ENCODE data around the gene SMPD1.

The SMPD1 gene

GRCh38 chr11:6389905-6390717 lies at the start of gene SMPD1:
Gene SMPD1, plus strand, starts transcription at chr11:6390474. Its CDS starts 125 bp downstream, at chr11:6390599.
- peak; percentile 42 for FAIRE-seq

- no peak for FAIRE-seq
These were observed 44.9 kb upstream of the SMPD1 start for GRCh38 chr11:6345366-6345765.

GRCh38 chr11:6350043-6350442 lies 40.2 kb upstream of the SMPD1 start:
- no peak for FAIRE-seq

GRCh38 chr11:6350486-6350885 lies 39.8 kb upstream of the SMPD1 start:
- FAIRE-seq, result no peak

- no peak for FAIRE-seq
These were observed 38.4 kb upstream of the SMPD1 start for GRCh38 chr11:6351782-6352382.

- FAIRE-seq, result no peak
These were observed 36.8 kb upstream of the SMPD1 start for GRCh38 chr11:6353367-6353987.

- FAIRE-seq, result no peak
These were observed 35.4 kb upstream of the SMPD1 start for GRCh38 chr11:6354651-6355485.

- FAIRE-seq, result no peak
These were observed 33.7 kb upstream of the SMPD1 start for GRCh38 chr11:6356503-6357055.

- no peak for FAIRE-seq
These were observed 33.1 kb upstream of the SMPD1 start for GRCh38 chr11:6357222-6357621.

- FAIRE-seq, result no peak
These were observed 30.1 kb upstream of the SMPD1 start for GRCh38 chr11:6360183-6360582.

GRCh38 chr11:6362185-6362872 lies 27.9 kb upstream of the SMPD1 start:
- FAIRE-seq, result no peak

- FAIRE-seq, result no peak
These were observed 27.2 kb upstream of the SMPD1 start for GRCh38 chr11:6362873-6363678.

- FAIRE-seq, result no peak
These were observed 24.6 kb upstream of the SMPD1 start for GRCh38 chr11:6365659-6366058.

- no peak for FAIRE-seq
These were observed 18.4 kb upstream of the SMPD1 start for GRCh38 chr11:6371825-6372224.

GRCh38 chr11:6377902-6378639 lies 12.2 kb upstream of the SMPD1 start:
- no peak for FAIRE-seq

- no peak for FAIRE-seq
These were observed 11.7 kb upstream of the SMPD1 start for GRCh38 chr11:6378640-6378989.

- no peak for FAIRE-seq
These were observed 5.1 kb upstream of the SMPD1 start for GRCh38 chr11:6385046-6385777.

- FAIRE-seq, result no peak
These were observed 2.3 kb upstream of the SMPD1 start for GRCh38 chr11:6387811-6388599.

- no peak for FAIRE-seq
These were observed 1.5 kb upstream of the SMPD1 start for GRCh38 chr11:6388748-6389147.
